SK-N-SH (cell line): ENCODE measurements around the gene UTY. TPM values are rescaled to one million over a fixed set of nuclear protein-coding genes. Genes with fewer than 3 reads are reported as not detected.

ENCODE experiments used
- CTCF ChIA-PET: fragments of 300-600, 350-600 bp; formaldehyde crosslinking; extraction: SDS; loops from one replicate; lab custom pipeline; 2021; lab: Yijun Ruan, JAX
- POLR2A ChIA-PET: fragments of 350-600 bp; sonication (Branson Sonifier 250); formaldehyde crosslinking; extraction: SDS; loops from one replicate; lab custom pipeline; 2020; ENCODE audit warnings: antibody characterized with exemption, inconsistent platforms; lab: Yijun Ruan, JAX
- DNase-seq: peaks from one replicate; pipeline ENCODE4 v3.0.0; 2012
- H2AFZ ChIP-seq: fragments of 200-600 bp; sonication (generic); 2 replicates; pipeline ENCODE4 v1.8.1; 2016; ENCODE audit warnings: antibody characterized with exemption, mild to moderate bottlenecking, low read depth
- H3F3A ChIP-seq: fragments of 200-600 bp; sonication (generic); replicated peaks from 2 replicates; pipeline ENCODE3; 2016; ENCODE audit warnings: antibody characterized with exemption, mild to moderate bottlenecking; ENCODE audit not compliant: insufficient read depth
- H3K27ac ChIP-seq, 2 experiments: fragments of 200-500 bp in 1 of 2; fragments of 200-600 bp in 1 of 2; sonication (Bioruptor generic) in 1 of 2; sonication (generic), shearing (Covaris generic) in 1 of 2; 2 replicates each; pipeline versions ENCODE4 v1.5.1 to v1.6.1; 2014 to 2016; ENCODE audit warnings: low read depth in 2 of 2, inconsistent platforms in 1 of 2, low read length in 1 of 2, mild to moderate bottlenecking in 1 of 2, mixed read lengths in 1 of 2
- H3K27me3 ChIP-seq: fragments of 200-600 bp; sonication (generic), shearing (Covaris generic); 2 replicates; pipeline ENCODE4 v1.6.1; 2016; ENCODE audit warnings: mixed run types; ENCODE audit not compliant: insufficient read depth
- H3K36me3 ChIP-seq, 2 experiments: fragments of 200-500 bp in 1 of 2; fragments of 200-600 bp in 1 of 2; sonication (Bioruptor generic) in 1 of 2; sonication (generic) in 1 of 2; replicated peaks in 1 of 2; 2 replicates each; pipeline versions ENCODE3 to v1.5.1; 2014 to 2016; ENCODE audit warnings: low read length in 1 of 2, mild to moderate bottlenecking in 1 of 2; ENCODE audit not compliant: insufficient read depth in 2 of 2, control insufficient read depth in 1 of 2
- H3K4me1 ChIP-seq, 2 experiments: fragments of 200-500 bp in 1 of 2; fragments of 200-600 bp in 1 of 2; sonication (Bioruptor generic) in 1 of 2; sonication (generic), shearing (Covaris generic) in 1 of 2; 2 replicates each; pipeline versions ENCODE4 v1.5.1 to v1.6.1; 2014 to 2016; ENCODE audit warnings: low read depth in 1 of 2, low read length in 1 of 2, mixed run types in 1 of 2; ENCODE audit not compliant: insufficient read depth in 2 of 2, control insufficient read depth in 1 of 2
- H3K4me2 ChIP-seq: fragments of 200-600 bp; sonication (generic), shearing (Covaris generic); 2 replicates; pipeline ENCODE4 v1.6.1; 2017; ENCODE audit warnings: mixed run types
- H3K4me3 ChIP-seq, 2 experiments: fragments of 200-500 bp in 1 of 2; fragments of 200-600 bp in 1 of 2; sonication (Bioruptor generic) in 1 of 2; sonication (generic), shearing (Covaris generic) in 1 of 2; 2 replicates each; pipeline versions ENCODE4 v1.5.1 to v1.8.1; 2014 to 2016; ENCODE audit warnings: low read depth in 2 of 2, inconsistent platforms in 1 of 2, low read length in 1 of 2, mild to moderate bottlenecking in 1 of 2, mixed read lengths in 1 of 2, moderate library complexity in 1 of 2
- H3K79me2 ChIP-seq: fragments of 200-600 bp; sonication (generic); 2 replicates; pipeline ENCODE4 v1.8.1; 2017; ENCODE audit warnings: mild to moderate bottlenecking; ENCODE audit not compliant: insufficient read depth
- H3K9ac ChIP-seq: fragments of 200-600 bp; sonication (generic); 2 replicates; pipeline ENCODE4 v1.6.1; 2017; ENCODE audit warnings: mixed run types
- H3K9me2 ChIP-seq: fragments of 200-600 bp; sonication (generic); 2 replicates; pipeline ENCODE4 v1.6.1; 2017; ENCODE audit warnings: mixed run types
- H3K9me3 ChIP-seq: fragments of 200-600 bp; sonication (generic); 2 replicates; pipeline ENCODE4 v1.6.1; 2017; ENCODE audit warnings: mixed run types, mild to moderate bottlenecking, moderate library complexity
- H4K20me1 ChIP-seq: fragments of 200-600 bp; sonication (generic); 2 replicates; pipeline ENCODE4 v1.6.1; 2017; ENCODE audit warnings: mild to moderate bottlenecking, mixed run types; ENCODE audit not compliant: insufficient read depth
- CHD2 ChIP-seq: fragments of 150-350 bp; IDR thresholded peaks from 2 replicates; pipeline ENCODE4 v1.6.1; 2018; ENCODE audit warnings: low read length; ENCODE audit not compliant: partially characterized antibody
- ELF1 ChIP-seq: IDR thresholded peaks from 2 replicates; pipeline ENCODE4 v1.4.0; 2012
- FOSL2 ChIP-seq: IDR thresholded peaks from 2 replicates; pipeline ENCODE4 v1.4.0; 2012; ENCODE audit warnings: low read depth, mild to moderate bottlenecking, moderate library complexity, borderline replicate concordance
- FOXJ3 ChIP-seq: sonication (generic); formaldehyde crosslinking; IDR thresholded peaks from 2 replicates; pipeline ENCODE4 v1.5.1; 2020; ENCODE audit warnings: mild to moderate bottlenecking, missing genetic modification reagents
- JUND ChIP-seq: IDR thresholded peaks from 2 replicates; pipeline ENCODE4 v1.4.0; 2012
- MEF2A ChIP-seq: IDR thresholded peaks from 2 replicates; pipeline ENCODE4 v1.4.0; 2012; ENCODE audit warnings: low read depth, borderline replicate concordance
- MXI1 ChIP-seq: IDR thresholded peaks from 2 replicates; pipeline ENCODE4 v1.6.1; 2012; ENCODE audit warnings: mild to moderate bottlenecking, low read depth, low read length, improper control_type of control experiment
- NFIC ChIP-seq: IDR thresholded peaks from 2 replicates; pipeline ENCODE4 v1.4.0; 2012; ENCODE audit warnings: borderline replicate concordance
- NRF1 ChIP-seq: IDR thresholded peaks from 2 replicates; pipeline ENCODE4 v1.6.1; 2012; ENCODE audit warnings: low read depth, mild to moderate bottlenecking, low read length
- POLR2AphosphoS5 ChIP-seq: IDR thresholded peaks from 2 replicates; pipeline ENCODE4 v1.6.1; 2012; ENCODE audit warnings: low read depth, low read length
- RCOR1 ChIP-seq: fragments of 150-350 bp; IDR thresholded peaks from 2 replicates; pipeline ENCODE4 v1.6.1; 2017; ENCODE audit warnings: antibody characterized with exemption, low read length
- REST ChIP-seq: IDR thresholded peaks from 2 replicates; pipeline ENCODE4 v1.6.1; 2012; ENCODE audit warnings: mild to moderate bottlenecking, low read depth, low read length, moderate library complexity
- RFX5 ChIP-seq: IDR thresholded peaks from 2 replicates; pipeline ENCODE4 v1.6.1; 2012; ENCODE audit warnings: mild to moderate bottlenecking, improper control_type of control experiment, low read length
- RXRA ChIP-seq: IDR thresholded peaks from 2 replicates; pipeline ENCODE4 v1.4.0; 2012; ENCODE audit warnings: low read depth, mild to moderate bottlenecking, borderline replicate concordance
- SIN3A ChIP-seq: IDR thresholded peaks from 2 replicates; pipeline ENCODE4 v1.6.1; 2012; ENCODE audit warnings: low read depth, mild to moderate bottlenecking, low read length, moderate library complexity, borderline replicate concordance
- SMC3 ChIP-seq: IDR thresholded peaks from 2 replicates; pipeline ENCODE4 v1.6.1; 2012; ENCODE audit warnings: low read depth, low read length, improper control_type of control experiment
- TCF12 ChIP-seq: IDR thresholded peaks from 2 replicates; pipeline ENCODE4 v1.4.0; 2012
- TEAD4 ChIP-seq: IDR thresholded peaks from 2 replicates; pipeline ENCODE4 v1.4.0; 2012; ENCODE audit warnings: mild to moderate bottlenecking, borderline replicate concordance; ENCODE audit not compliant: insufficient read depth
- USF1 ChIP-seq: IDR thresholded peaks from 2 replicates; pipeline ENCODE4 v1.4.0; 2012; ENCODE audit warnings: low read depth, borderline replicate concordance
- USF2 ChIP-seq: fragments of 150-350 bp; IDR thresholded peaks from 2 replicates; pipeline ENCODE4 v1.6.1; 2017; ENCODE audit warnings: antibody characterized with exemption, low read length, low read depth, borderline replicate concordance
- YY1 ChIP-seq: IDR thresholded peaks from 2 replicates; pipeline ENCODE4 v1.4.0; 2012; ENCODE audit warnings: low read depth, mild to moderate bottlenecking
- WGBS: methylation state at CpG from one replicate; pipeline ENCODE4 v1.1.6; 2017; ENCODE audit warnings: low lambda C conversion rate; 5-methylcytosine and 5-hydroxymethylcytosine counted together
- polyA plus RNA-seq, 3 experiments: library from polyadenylated mRNA; depleted of rRNA; stranded (reverse); fragments of >200 nt; gene quantifications; 2 replicates each; pipeline ENCODE4 v1.2.3, GENCODE V29; 2012
- TF ChIP-seq, protein P1 (sequence below): IDR thresholded peaks from 2 replicates; pipeline ENCODE4 v1.4.0; 2012; ENCODE audit warnings: low read depth, borderline replicate concordance

Gene UTY
- polyA plus RNA-seq, 1 of the 3 experiments (the other 2 are of a cell fraction), result not detected

DNA sequence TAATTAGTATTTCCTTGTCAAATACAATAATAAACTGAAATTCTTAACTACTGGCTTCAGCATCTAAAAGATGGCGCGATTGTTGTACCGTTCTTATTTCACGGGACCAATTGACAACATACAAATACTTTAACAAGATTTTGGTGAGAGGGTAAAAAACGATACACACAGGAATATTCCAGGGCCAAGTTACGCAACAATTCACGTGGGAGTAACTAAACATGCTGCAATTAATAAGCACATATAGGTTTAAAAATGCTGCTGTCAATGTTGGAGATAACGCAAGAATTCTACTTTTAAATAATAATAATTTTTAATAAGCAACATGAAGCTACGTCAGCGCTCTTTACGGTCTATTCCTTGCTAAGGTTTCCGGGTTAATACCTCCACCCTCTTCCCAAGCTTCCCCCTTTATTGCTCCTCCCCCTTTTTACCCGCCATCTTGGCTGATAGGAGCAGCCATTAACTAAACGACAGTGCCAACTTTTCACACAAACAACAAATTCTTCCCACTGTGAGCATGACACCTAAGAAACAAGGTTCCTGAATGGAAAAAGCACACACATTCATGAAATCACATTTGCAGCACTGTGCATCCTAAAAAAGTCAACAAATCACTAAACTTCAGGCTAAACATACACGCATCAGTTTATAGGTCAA is 1.6 kb downstream of the UTY start:
- no peak for DNase-seq
- H3K9ac ChIP-seq, result no peak overlapping the region
- no peak for TF ChIP-seq RXRA
- no peak for TF ChIP-seq ELF1
- TF ChIP-seq SIN3A, result no peak
- no peak for TF ChIP-seq MXI1
- TF ChIP-seq, protein P1, sequence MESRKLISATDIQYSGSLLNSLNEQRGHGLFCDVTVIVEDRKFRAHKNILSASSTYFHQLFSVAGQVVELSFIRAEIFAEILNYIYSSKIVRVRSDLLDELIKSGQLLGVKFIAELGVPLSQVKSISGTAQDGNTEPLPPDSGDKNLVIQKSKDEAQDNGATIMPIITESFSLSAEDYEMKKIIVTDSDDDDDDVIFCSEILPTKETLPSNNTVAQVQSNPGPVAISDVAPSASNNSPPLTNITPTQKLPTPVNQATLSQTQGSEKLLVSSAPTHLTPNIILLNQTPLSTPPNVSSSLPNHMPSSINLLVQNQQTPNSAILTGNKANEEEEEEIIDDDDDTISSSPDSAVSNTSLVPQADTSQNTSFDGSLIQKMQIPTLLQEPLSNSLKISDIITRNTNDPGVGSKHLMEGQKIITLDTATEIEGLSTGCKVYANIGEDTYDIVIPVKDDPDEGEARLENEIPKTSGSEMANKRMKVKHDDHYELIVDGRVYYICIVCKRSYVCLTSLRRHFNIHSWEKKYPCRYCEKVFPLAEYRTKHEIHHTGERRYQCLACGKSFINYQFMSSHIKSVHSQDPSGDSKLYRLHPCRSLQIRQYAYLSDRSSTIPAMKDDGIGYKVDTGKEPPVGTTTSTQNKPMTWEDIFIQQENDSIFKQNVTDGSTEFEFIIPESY, result no peak
- no peak for TF ChIP-seq POLR2AphosphoS5
- H3K27me3 ChIP-seq, result no peaks in the 10 kb centered on the region
- no CpG with 5 or more reads among the region's 15 CpGs for WGBS
- no peaks in the 10 kb centered on the region for H4K20me1 ChIP-seq
- H3F3A ChIP-seq, result no peaks in the 10 kb centered on the region
- no peak overlapping the region for H3K4me2 ChIP-seq
- no peak overlapping the region for H2AFZ ChIP-seq
- no peaks in the 10 kb centered on the region for H3K79me2 ChIP-seq
- H3K4me3 ChIP-seq, result no peak overlapping the region
- H3K9me3 ChIP-seq, result no peaks in the 10 kb centered on the region
- H3K27ac ChIP-seq, result no peak overlapping the region
- no peaks in the 10 kb centered on the region for H3K36me3 ChIP-seq
- H3K4me1 ChIP-seq, result no peaks in the 10 kb centered on the region
- ChIA-PET POLR2A (no interaction called here), CTCF (no interaction called here)
- H3K9me2 ChIP-seq, result no peaks in the 10 kb centered on the region

DNA sequence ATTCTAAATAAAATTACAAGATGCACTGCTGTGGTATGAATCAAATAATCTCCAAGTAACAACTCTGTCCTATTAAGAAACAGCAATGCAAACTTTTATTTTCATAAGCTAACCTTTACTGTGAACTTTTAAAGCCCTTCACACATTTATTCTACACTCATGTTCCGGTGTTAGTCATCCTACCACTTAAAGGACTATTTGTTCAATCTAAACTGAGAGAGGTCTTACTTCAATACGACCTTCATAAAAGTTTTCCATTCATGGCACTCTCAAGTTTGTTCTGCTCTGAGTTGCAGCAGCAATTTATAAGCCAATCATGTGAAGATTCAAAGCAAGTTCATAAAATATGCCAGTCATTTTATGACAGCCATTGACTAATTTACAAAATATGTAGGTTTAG is 4.8 kb downstream of the UTY start:
- Histone ChIP-seq H3K36me3 (no peaks in the 10 kb centered on the region), H3K9me3 (no peaks in the 10 kb centered on the region), H3K27ac (no peak overlapping the region), H3K4me2 (no peak overlapping the region), H3K4me1 (no peaks in the 10 kb centered on the region), H3K4me3 (no peak overlapping the region), H3K27me3 (no peaks in the 10 kb centered on the region), H2AFZ (no peak overlapping the region), H3K79me2 (no peaks in the 10 kb centered on the region), H3F3A (no peaks in the 10 kb centered on the region), H3K9me2 (no peaks in the 10 kb centered on the region), H3K9ac (no peak overlapping the region), H4K20me1 (no peaks in the 10 kb centered on the region)
- POLR2A ChIA-PET, result no interaction called here
- no CpG with 5 or more reads among the region's 2 CpGs for WGBS
- DNase-seq, result no peak
- CTCF ChIA-PET, result no interaction called here
- TF ChIP-seq NRF1 (no peak), TEAD4 (no peak), RXRA (no peak), ELF1 (no peak), YY1 (no peak), MEF2A (no peak), SMC3 (no peak), JUND (no peak), TCF12 (no peak), POLR2AphosphoS5 (no peak), RFX5 (no peak), REST (no peak), FOSL2 (no peak), NFIC (no peak), CHD2 (no peak), RCOR1 (no peak), FOXJ3 (CRISPR knock-in tag) (no peak), USF2 (no peak), USF1 (no peak)
